SK-N-SH (cell line): ENCODE results near the gene PLA2G4E.

Experiments
- GABPA ChIP-seq: IDR thresholded peaks from 2 replicates; pipeline ENCODE4 v1.4.0; 2012; ENCODE audit warnings: low read depth, mild to moderate bottlenecking
- MXI1 ChIP-seq: IDR thresholded peaks from 2 replicates; pipeline ENCODE4 v1.6.1; 2012; ENCODE audit warnings: mild to moderate bottlenecking, low read depth, low read length, improper control_type of control experiment
- SMC3 ChIP-seq: IDR thresholded peaks from 2 replicates; pipeline ENCODE4 v1.6.1; 2012; ENCODE audit warnings: low read depth, low read length, improper control_type of control experiment
- YY1 ChIP-seq: IDR thresholded peaks from 2 replicates; pipeline ENCODE4 v1.4.0; 2012; ENCODE audit warnings: low read depth, mild to moderate bottlenecking
- TF ChIP-seq, protein P1 (sequence below): fragments of 200-600 bp; sonication (generic); IDR thresholded peaks from 2 replicates; pipeline ENCODE4 v1.6.1; 2017; ENCODE audit warnings: antibody characterized with exemption, mild to moderate bottlenecking, moderate library complexity
- TF ChIP-seq, protein P2 (sequence below): IDR thresholded peaks from 2 replicates; pipeline ENCODE4; 2012

GRCh38 chr15:41983221-41983620 lies 37.6 kb downstream of the PLA2G4E start:
- TF ChIP-seq, protein P1, sequence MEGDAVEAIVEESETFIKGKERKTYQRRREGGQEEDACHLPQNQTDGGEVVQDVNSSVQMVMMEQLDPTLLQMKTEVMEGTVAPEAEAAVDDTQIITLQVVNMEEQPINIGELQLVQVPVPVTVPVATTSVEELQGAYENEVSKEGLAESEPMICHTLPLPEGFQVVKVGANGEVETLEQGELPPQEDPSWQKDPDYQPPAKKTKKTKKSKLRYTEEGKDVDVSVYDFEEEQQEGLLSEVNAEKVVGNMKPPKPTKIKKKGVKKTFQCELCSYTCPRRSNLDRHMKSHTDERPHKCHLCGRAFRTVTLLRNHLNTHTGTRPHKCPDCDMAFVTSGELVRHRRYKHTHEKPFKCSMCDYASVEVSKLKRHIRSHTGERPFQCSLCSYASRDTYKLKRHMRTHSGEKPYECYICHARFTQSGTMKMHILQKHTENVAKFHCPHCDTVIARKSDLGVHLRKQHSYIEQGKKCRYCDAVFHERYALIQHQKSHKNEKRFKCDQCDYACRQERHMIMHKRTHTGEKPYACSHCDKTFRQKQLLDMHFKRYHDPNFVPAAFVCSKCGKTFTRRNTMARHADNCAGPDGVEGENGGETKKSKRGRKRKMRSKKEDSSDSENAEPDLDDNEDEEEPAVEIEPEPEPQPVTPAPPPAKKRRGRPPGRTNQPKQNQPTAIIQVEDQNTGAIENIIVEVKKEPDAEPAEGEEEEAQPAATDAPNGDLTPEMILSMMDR, result no peak
- TF ChIP-seq YY1 (no peak), GABPA (no peak), SMC3 (no peak), MXI1 (no peak)
- TF ChIP-seq, protein P2, sequence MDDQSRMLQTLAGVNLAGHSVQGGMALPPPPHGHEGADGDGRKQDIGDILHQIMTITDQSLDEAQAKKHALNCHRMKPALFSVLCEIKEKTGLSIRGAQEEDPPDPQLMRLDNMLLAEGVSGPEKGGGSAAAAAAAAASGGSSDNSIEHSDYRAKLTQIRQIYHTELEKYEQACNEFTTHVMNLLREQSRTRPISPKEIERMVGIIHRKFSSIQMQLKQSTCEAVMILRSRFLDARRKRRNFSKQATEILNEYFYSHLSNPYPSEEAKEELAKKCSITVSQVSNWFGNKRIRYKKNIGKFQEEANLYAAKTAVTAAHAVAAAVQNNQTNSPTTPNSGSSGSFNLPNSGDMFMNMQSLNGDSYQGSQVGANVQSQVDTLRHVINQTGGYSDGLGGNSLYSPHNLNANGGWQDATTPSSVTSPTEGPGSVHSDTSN, result no peak
